C4-2B (cell line): Measurements from ENCODE around the gene LRRC4.

Source experiments
- ZFX ChIP-seq: fragments of 450-650 bp; IDR thresholded peaks from 2 replicates; pipeline ENCODE4 v1.6.1; 2017
- TF ChIP-seq, protein P1 (sequence below): fragments of 450-650 bp; conservative IDR thresholded peaks from 2 replicates; pipeline ENCODE4 v1.5.1; 2017; ENCODE audit warnings: mild to moderate bottlenecking

DNA sequence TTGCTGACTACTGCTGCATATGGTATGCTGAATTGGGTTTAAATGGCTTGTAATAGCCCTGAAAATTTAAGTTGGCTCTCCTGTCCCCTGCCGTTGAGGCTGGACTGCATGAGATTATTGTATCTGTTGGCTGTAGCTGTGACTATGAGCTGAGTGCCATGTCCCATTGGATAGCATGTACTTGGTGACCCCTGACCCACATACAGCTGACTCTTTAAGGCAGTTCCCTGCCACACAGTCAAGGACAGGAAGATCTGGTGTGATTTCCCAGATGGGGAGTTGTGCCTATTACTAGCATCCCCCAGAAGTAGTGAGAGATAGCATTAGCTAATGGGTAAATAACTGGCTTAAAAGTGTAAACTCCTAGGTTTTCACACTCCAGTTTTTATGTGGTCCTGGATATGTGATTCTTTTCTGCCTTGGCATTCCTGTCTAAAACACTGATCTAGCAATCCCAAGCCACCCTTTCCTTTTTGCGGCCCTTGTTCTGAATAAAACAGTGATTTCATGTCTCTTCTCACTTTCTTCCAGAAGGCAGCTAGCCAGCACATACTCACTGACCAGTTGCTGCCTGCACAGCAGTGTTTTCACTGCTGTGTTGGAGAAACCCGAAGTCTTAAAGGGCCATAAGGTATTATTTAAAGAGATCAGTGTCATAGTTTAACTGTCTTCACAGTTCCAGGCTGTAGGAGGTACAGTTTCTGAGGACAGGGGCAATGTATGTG lies 35.9 kb downstream of the LRRC4 start:
- TF ChIP-seq, protein P1, sequence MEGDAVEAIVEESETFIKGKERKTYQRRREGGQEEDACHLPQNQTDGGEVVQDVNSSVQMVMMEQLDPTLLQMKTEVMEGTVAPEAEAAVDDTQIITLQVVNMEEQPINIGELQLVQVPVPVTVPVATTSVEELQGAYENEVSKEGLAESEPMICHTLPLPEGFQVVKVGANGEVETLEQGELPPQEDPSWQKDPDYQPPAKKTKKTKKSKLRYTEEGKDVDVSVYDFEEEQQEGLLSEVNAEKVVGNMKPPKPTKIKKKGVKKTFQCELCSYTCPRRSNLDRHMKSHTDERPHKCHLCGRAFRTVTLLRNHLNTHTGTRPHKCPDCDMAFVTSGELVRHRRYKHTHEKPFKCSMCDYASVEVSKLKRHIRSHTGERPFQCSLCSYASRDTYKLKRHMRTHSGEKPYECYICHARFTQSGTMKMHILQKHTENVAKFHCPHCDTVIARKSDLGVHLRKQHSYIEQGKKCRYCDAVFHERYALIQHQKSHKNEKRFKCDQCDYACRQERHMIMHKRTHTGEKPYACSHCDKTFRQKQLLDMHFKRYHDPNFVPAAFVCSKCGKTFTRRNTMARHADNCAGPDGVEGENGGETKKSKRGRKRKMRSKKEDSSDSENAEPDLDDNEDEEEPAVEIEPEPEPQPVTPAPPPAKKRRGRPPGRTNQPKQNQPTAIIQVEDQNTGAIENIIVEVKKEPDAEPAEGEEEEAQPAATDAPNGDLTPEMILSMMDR, result no peak
- TF ChIP-seq ZFX, result no peak
